Keratinocyte (primary cell): ENCODE results near the gene RBFA. TPM values are rescaled to one million over a fixed set of nuclear protein-coding genes. Genes with fewer than 3 reads are reported as not detected.

Source experiments
- DNase-seq: peaks from one replicate; pipeline ENCODE4 v3.0.0-alpha.2; 2011; ENCODE audit warnings: low read depth, missing footprints, low spot score
- FAIRE-seq: peaks from 2 replicates; lab custom pipeline; 2011; peaks lifted over from hg19 to GRCh38; lab: Jason Lieb, UNC
- H2AFZ ChIP-seq: 2 replicates; pipeline ENCODE4 v1.6.0; 2012; ENCODE audit warnings: low read length, control low read depth, inconsistent platforms; ENCODE audit not compliant: control insufficient read depth
- H3K27ac ChIP-seq: 2 replicates; pipeline ENCODE4 v1.5.1; 2011; ENCODE audit warnings: low read length; ENCODE audit not compliant: control insufficient read depth, insufficient read depth
- H3K27me3 ChIP-seq: 3 replicates; pipeline ENCODE4 v1.6.0; 2011; ENCODE audit warnings: low read length; ENCODE audit not compliant: control insufficient read depth, insufficient read depth; ENCODE audit errors: extremely low read depth
- H3K36me3 ChIP-seq, 2 experiments: 2 replicates in 1 of 2; 3 replicates in 1 of 2; pipeline ENCODE4 v1.5.1; 2011; ENCODE audit warnings: low read length in 2 of 2, mild to moderate bottlenecking in 1 of 2; ENCODE audit not compliant: control insufficient read depth in 2 of 2, insufficient read depth in 2 of 2; ENCODE audit errors: extremely low read depth in 1 of 2
- H3K4me1 ChIP-seq: 3 replicates; pipeline ENCODE4 v1.5.1; 2011; ENCODE audit warnings: low read length; ENCODE audit not compliant: control insufficient read depth, insufficient read depth; ENCODE audit errors: extremely low read depth
- H3K4me2 ChIP-seq: 3 replicates; pipeline ENCODE4 v1.6.0; 2011; ENCODE audit warnings: low read depth, low read length; ENCODE audit not compliant: control insufficient read depth, insufficient read depth; ENCODE audit errors: extremely low read depth
- H3K4me3 ChIP-seq, 3 experiments: fragments of 200-600 bp in 1 of 3; sonication (generic) in 1 of 3; 2 replicates in 2 of 3; 3 replicates in 1 of 3; pipeline ENCODE4 v1.5.1; 2011 to 2016; ENCODE audit warnings: low read length in 3 of 3, mild to moderate bottlenecking in 3 of 3, control low read depth in 2 of 3, inconsistent platforms in 1 of 3, low read depth in 1 of 3, mixed read lengths in 1 of 3, mixed run types in 1 of 3, moderate library complexity in 1 of 3; ENCODE audit not compliant: control insufficient read depth in 2 of 3, insufficient read depth in 2 of 3; ENCODE audit errors: extremely low read depth in 1 of 3
- H3K79me2 ChIP-seq: 2 replicates; pipeline ENCODE4 v1.6.0; 2012; ENCODE audit warnings: low read length; ENCODE audit not compliant: control insufficient read depth, insufficient read depth
- H3K9ac ChIP-seq: 3 replicates; pipeline ENCODE4 v1.6.0; 2011; ENCODE audit warnings: low read length; ENCODE audit not compliant: control insufficient read depth, insufficient read depth; ENCODE audit errors: extremely low read depth
- H3K9me1 ChIP-seq: 3 replicates; pipeline ENCODE4 v1.6.0; 2011; ENCODE audit warnings: low read length; ENCODE audit not compliant: control insufficient read depth, insufficient read depth; ENCODE audit errors: extremely low read depth
- H3K9me3 ChIP-seq: 2 replicates; pipeline ENCODE4 v1.5.1; 2012; ENCODE audit warnings: low read depth, low read length; ENCODE audit not compliant: control insufficient read depth
- H4K20me1 ChIP-seq: 3 replicates; pipeline ENCODE4 v1.6.0; 2011; ENCODE audit warnings: low read length; ENCODE audit not compliant: control insufficient read depth, insufficient read depth; ENCODE audit errors: extremely low read depth
- CTCF ChIP-seq, 3 experiments: IDR thresholded peaks in 1 of 3; conservative IDR thresholded peaks in 1 of 3; optimal IDR thresholded peaks in 1 of 3; 2 replicates in 2 of 3; 3 replicates in 1 of 3; pipeline versions ENCODE3 to v1.5.1; 2011; ENCODE audit warnings: low read length in 3 of 3, mild to moderate bottlenecking in 3 of 3, moderate library complexity in 2 of 3, control low read depth in 1 of 3, inconsistent platforms in 1 of 3; ENCODE audit not compliant: insufficient read depth in 2 of 3; ENCODE audit errors: extremely low read depth in 1 of 3
- EZH2 ChIP-seq: IDR thresholded peaks from one replicate; pipeline ENCODE4 v1.6.1; 2012; ENCODE audit warnings: inconsistent platforms, mild to moderate bottlenecking, low read length, moderate library complexity
- dilution Hi-C: fragments of 300-500 bp; cut with MboI; formaldehyde crosslinking; loops from one replicate; pipeline ENCODE4 v1.7.0; 2020; ENCODE audit warnings: low sequenced_read_pairs; ENCODE audit not compliant: extremely low pct_ligation_motif_present
- polyA plus RNA-seq, 5 experiments: library from polyadenylated mRNA; depleted of rRNA in 3 of 5; stranded (reverse) in 3 of 5; stranded (forward) in 1 of 5; unstranded in 1 of 5; fragments of >200 nt; gene quantifications; 1 replicate in 1 of 5; 2 replicates in 3 of 5; 3 replicates in 1 of 5; pipeline versions ENCODE4 v1.2.1 to v1.2.3, GENCODE V29; 2011 to 2012; ENCODE audit warnings: missing spikeins in 2 of 5, low read depth in 1 of 5, low replicate concordance in 1 of 5

The RBFA gene
- polyA plus RNA-seq, 1 donor (not counting 4 experiments of a cell fraction or from before 2014, with no cell fraction given) = 30.7 TPM

- TF ChIP-seq CTCF (optimal IDR thresholded peaks at IDR 0.05 in 1 of 3, IDR thresholded peaks at IDR 0.05 in 1 of 3, conservative IDR thresholded peaks at IDR 0.05 in 1 of 3; ENCODE audit: extremely low read depth in 1 of 3, insufficient read depth in 2 of 3, low read length in 3 of 3) (no peak), EZH2 (no peak)
- H3K4me1 ChIP-seq = no peaks in the 10 kb centered on the region
- H3K9me3 ChIP-seq = no peaks in the 10 kb centered on the region
- H4K20me1 ChIP-seq = no peaks in the 10 kb centered on the region
- DNase-seq (no peak), FAIRE-seq (no peak)
- no peak overlapping the region for H3K4me2 ChIP-seq
- H3K27me3 ChIP-seq = no peaks in the 10 kb centered on the region
- H3K27ac ChIP-seq = no peak overlapping the region
- dilution Hi-C loops = no loop called here
- H3K4me3 ChIP-seq = no peak overlapping the region
- no peaks in the 10 kb centered on the region for H3K79me2 ChIP-seq
- no peaks in the 10 kb centered on the region for H3K9me1 ChIP-seq
- H2AFZ ChIP-seq = no peak overlapping the region
- no peak overlapping the region for H3K9ac ChIP-seq
- no peaks in the 10 kb centered on the region for H3K36me3 ChIP-seq
Observed at GRCh38 chr18:80077873-80078272, 43.6 kb downstream of the RBFA start.

Other genes with a start within 250 kb of the RBFA start
- gene KCNG2, start 236.5 kb upstream of the RBFA start, polyA plus RNA-seq = not detected in 3 replicates
- 16.3 to 32.4 TPM (median 19.8 TPM) in 3 replicates for gene SLC66A2, start 82.8 kb upstream of the RBFA start, polyA plus RNA-seq
- gene HSBP1L1, start 69.8 kb upstream of the RBFA start, polyA plus RNA-seq = 28.7 to 49.6 TPM (median 35.9 TPM) in 3 replicates
- gene TXNL4A, start 45.9 kb upstream of the RBFA start, polyA plus RNA-seq = 89.9 to 142 TPM (median 98.4 TPM) in 3 replicates
- 7.7 to 11.7 TPM (median 11.3 TPM) in 3 replicates for gene ADNP2, start 74.8 kb downstream of the RBFA start, polyA plus RNA-seq
- 19.4 to 23.6 TPM (median 21.3 TPM) in 3 replicates for gene PARD6G, start 213.1 kb downstream of the RBFA start, polyA plus RNA-seq